HepG2 (cell line): Measurements from ENCODE around the gene WNT10A. TPM values are rescaled to one million over a fixed set of nuclear protein-coding genes. Genes with fewer than 3 reads are reported as not detected.

Source experiments
- ATAC-seq: fragments of 200-7000 bp; cut with Tn5 transposase; 3 replicates; pipeline ENCODE4 v1.9.1; 2020; ENCODE audit warnings: mild to moderate bottlenecking, moderate library complexity
- BruUV-seq: library from RNA; stranded (reverse); fragments of 400-500 nt; replicated peaks from 2 replicates; lab custom pipeline; 2021; lab: Mats Ljungman, UMichigan
- CTCF ChIA-PET: fragments of 300-600 bp; formaldehyde crosslinking; extraction: SDS; loops from one replicate; lab custom pipeline; 2021; ENCODE audit warnings: low total read pairs, inconsistent platforms, low intra/inter-chr PET ratio; lab: Yijun Ruan, JAX
- POLR2A ChIA-PET: fragments of 350-600 bp; sonication (Branson Sonifier 250); formaldehyde crosslinking; loops from one replicate; lab custom pipeline; 2020; ENCODE audit warnings: antibody characterized with exemption, inconsistent platforms; lab: Yijun Ruan, JAX
- DNase-seq: peaks from one replicate; pipeline ENCODE4 v3.0.0-alpha.2; 2015; ENCODE audit warnings: low spot score
- FAIRE-seq: peaks from 3 replicates; lab custom pipeline; 2011; peaks lifted over from hg19 to GRCh38; lab: Jason Lieb, UNC
- H2AFZ ChIP-seq: one replicate; pipeline ENCODE4 v1.6.1; 2011; ENCODE audit warnings: low read length, inconsistent platforms
- H3K27ac ChIP-seq: fragments of 300-600 bp; 3 replicates; pipeline ENCODE4 v1.8.0; 2011; ENCODE audit warnings: mixed run types, mild to moderate bottlenecking, mixed read lengths, low read length, inconsistent platforms; ENCODE audit not compliant: insufficient read depth; ENCODE audit errors: extremely low read length
- H3K27me3 ChIP-seq, 2 experiments: fragments of 200-600 bp in 1 of 2; 2 replicates in 1 of 2; 3 replicates in 1 of 2; pipeline versions ENCODE4 v1.6.0 to v1.8.0; 2011; ENCODE audit warnings: low read length in 2 of 2, mild to moderate bottlenecking in 2 of 2, moderate library complexity in 2 of 2, inconsistent platforms in 1 of 2; ENCODE audit not compliant: insufficient read depth in 2 of 2, control insufficient read depth in 1 of 2
- H3K36me3 ChIP-seq, 2 experiments: fragments of 200-600 bp in 1 of 2; replicated peaks in 1 of 2; 2 replicates in 1 of 2; 3 replicates in 1 of 2; pipeline versions ENCODE4 v1.5.1 to v1.8.0; 2011; ENCODE audit warnings: low read length in 2 of 2, inconsistent platforms in 1 of 2; ENCODE audit not compliant: insufficient read depth in 2 of 2, control insufficient read depth in 1 of 2
- H3K4me1 ChIP-seq: 2 replicates; pipeline ENCODE4 v1.5.1; 2012; ENCODE audit warnings: low read length, inconsistent platforms; ENCODE audit not compliant: insufficient read depth
- H3K4me2 ChIP-seq: 2 replicates; pipeline ENCODE4 v1.6.0; 2011; ENCODE audit warnings: low read depth, low read length, inconsistent platforms
- H3K4me3 ChIP-seq, 3 experiments: fragments of 200-600 bp in 1 of 3; sonication (generic), shearing (Covaris generic) in 1 of 3; replicated peaks in 1 of 3; 2 replicates each; pipeline ENCODE4 v1.5.1; 2011 to 2016; ENCODE audit warnings: low read length in 3 of 3, inconsistent platforms in 2 of 3, low read depth in 2 of 3, mild to moderate bottlenecking in 2 of 3, control low read depth in 1 of 3, mixed read lengths in 1 of 3; ENCODE audit not compliant: insufficient read depth in 1 of 3
- H3K79me2 ChIP-seq: one replicate; pipeline ENCODE4 v1.6.1; 2011; ENCODE audit warnings: low read length, inconsistent platforms; ENCODE audit not compliant: insufficient read depth
- H3K9ac ChIP-seq: 2 replicates; pipeline ENCODE4 v1.6.0; 2011; ENCODE audit warnings: mild to moderate bottlenecking, low read depth, low read length, inconsistent platforms; ENCODE audit not compliant: insufficient read depth
- H3K9me3 ChIP-seq: 2 replicates; pipeline ENCODE4 v1.5.1; 2012; ENCODE audit warnings: mild to moderate bottlenecking, low read length
- H4K20me1 ChIP-seq: 2 replicates; pipeline ENCODE4 v1.6.0; 2011; ENCODE audit warnings: inconsistent platforms, mild to moderate bottlenecking, low read length, moderate library complexity; ENCODE audit not compliant: insufficient read depth
- ATF7-NPFF ChIP-seq: sonication (generic); formaldehyde crosslinking; IDR thresholded peaks from 2 replicates; pipeline ENCODE4 v1.8.1; 2023; ENCODE audit warnings: mild to moderate bottlenecking, low read depth, missing genetic modification reagents, moderate library complexity
- DDIT3 ChIP-seq: sonication (generic); formaldehyde crosslinking; IDR thresholded peaks from 2 replicates; pipeline ENCODE4 v1.4.0; 2020; ENCODE audit warnings: mild to moderate bottlenecking, missing genetic modification reagents
- FOXA3 ChIP-seq: IDR thresholded peaks from 2 replicates; pipeline ENCODE4 v1.6.1; 2016; ENCODE audit warnings: missing genetic modification reagents, missing compliant biosample characterization
- GZF1 ChIP-seq: sonication (generic); formaldehyde crosslinking; IDR thresholded peaks from 2 replicates; pipeline ENCODE4 v1.5.1; 2020; ENCODE audit warnings: mild to moderate bottlenecking, missing genetic modification reagents
- HNRNPLL ChIP-seq: fragments of 200-400 bp; formaldehyde crosslinking; IDR thresholded peaks from 2 replicates; pipeline ENCODE4 v1.6.1; 2017; ENCODE audit warnings: mild to moderate bottlenecking, low read depth, low read length; ENCODE audit not compliant: poor library complexity, severe bottlenecking
- KMT2B ChIP-seq: IDR thresholded peaks from 2 replicates; pipeline ENCODE4 v1.6.1; 2016; ENCODE audit warnings: missing genetic modification reagents, missing compliant biosample characterization
- MYNN ChIP-seq: sonication (generic); formaldehyde crosslinking; IDR thresholded peaks from 2 replicates; pipeline ENCODE4 v1.4.0; 2020; ENCODE audit warnings: mild to moderate bottlenecking, low read depth, missing genetic modification reagents
- U2AF1 ChIP-seq: fragments of 200-400 bp; formaldehyde crosslinking; optimal IDR thresholded peaks from 2 replicates; pipeline ENCODE3; 2017; ENCODE audit warnings: mild to moderate bottlenecking, low read depth, low read length
- ZBTB20 ChIP-seq: sonication (generic); formaldehyde crosslinking; IDR thresholded peaks from 2 replicates; pipeline ENCODE4 v1.8.1; 2023; ENCODE audit warnings: missing genetic modification reagents, low read depth, mild to moderate bottlenecking, borderline replicate concordance
- ZBTB8A ChIP-seq: sonication (generic); formaldehyde crosslinking; IDR thresholded peaks from 2 replicates; pipeline ENCODE4 v1.4.0; 2020; ENCODE audit warnings: mild to moderate bottlenecking, low read depth, missing genetic modification reagents, borderline replicate concordance
- ZNF12 ChIP-seq: sonication (generic); formaldehyde crosslinking; IDR thresholded peaks from 2 replicates; pipeline ENCODE4 v1.5.0; 2020; ENCODE audit warnings: missing genetic modification reagents
- ZNF674 ChIP-seq: sonication (generic); formaldehyde crosslinking; IDR thresholded peaks from 2 replicates; pipeline ENCODE4 v1.5.0; 2020; ENCODE audit warnings: low read depth, mild to moderate bottlenecking, missing genetic modification reagents
- ZNF724P ChIP-seq: sonication (generic); formaldehyde crosslinking; IDR thresholded peaks from 2 replicates; pipeline ENCODE4 v1.8.0; 2022; ENCODE audit warnings: missing genetic modification reagents, borderline replicate concordance
- ZSCAN20 ChIP-seq: sonication (generic); formaldehyde crosslinking; IDR thresholded peaks from 2 replicates; pipeline ENCODE4 v1.4.0; 2020; ENCODE audit warnings: missing genetic modification reagents, mild to moderate bottlenecking, borderline replicate concordance
- ZSCAN22 ChIP-seq: sonication (generic); formaldehyde crosslinking; IDR thresholded peaks from 2 replicates; pipeline ENCODE4 v1.4.0; 2020; ENCODE audit warnings: mild to moderate bottlenecking, missing genetic modification reagents
- WGBS: methylation state at CpG from one replicate; pipeline ENCODE4 v1.1.6; 2017; ENCODE audit warnings: low lambda C conversion rate; 5-methylcytosine and 5-hydroxymethylcytosine counted together
- in situ Hi-C: cut with HindIII; loops from 2 replicates; pipeline ENCODE4 v1.10.0; 2017; ENCODE audit warnings: low pct_unique_long_range_greater_than_20kb; ENCODE audit not compliant: extremely low pct_ligation_motif_present
- intact Hi-C: fragments of 100-400 bp; cut with micrococcal nuclease; formaldehyde crosslinking; loops from one replicate; pipeline ENCODE4 v1.10.0; 2022; ENCODE audit not compliant: unreplicated experiment
- polyA plus RNA-seq, 8 experiments: library from polyadenylated mRNA; depleted of rRNA in 3 of 8; stranded (reverse) in 7 of 8; unstranded in 1 of 8; fragments of >200 nt; fragmentation: Illumina TruSeq in 4 of 8; extraction: Trizol in 4 of 8; gene quantifications; 2 replicates each; pipeline versions ENCODE4 v1.2.1 to v1.2.3, GENCODE V29; 2011 to 2016; ENCODE audit warnings: low read depth in 4 of 8, missing spikeins in 1 of 8, mixed read lengths in 1 of 8; ENCODE audit not compliant: insufficient read depth in 1 of 8
- total RNA-seq, 5 experiments: library from RNA; depleted of rRNA; stranded (reverse); fragments of >200 nt; fragmentation: Illumina TruSeq; extraction: Trizol; gene quantifications; 2 replicates each; pipeline ENCODE4 v1.2.3, GENCODE V29; 2016; ENCODE audit warnings: low read depth in 1 of 5
- TF ChIP-seq, protein P1 (sequence below): sonication (generic); formaldehyde crosslinking; IDR thresholded peaks from 2 replicates; pipeline ENCODE4 v1.5.1; 2020; ENCODE audit warnings: missing genetic modification reagents, mild to moderate bottlenecking, borderline replicate concordance
- TF ChIP-seq, protein P2 (sequence below): sonication (generic); formaldehyde crosslinking; IDR thresholded peaks from 2 replicates; pipeline ENCODE4 v1.4.0; 2020; ENCODE audit warnings: missing genetic modification reagents, borderline replicate concordance

The WNT10A gene
- total and polyA plus RNA-seq, 2 of the 13 experiments (the other 11 are each of a cell fraction or from before 2014, with no cell fraction given), result 0.03 TPM; not detected in 1

DNA sequence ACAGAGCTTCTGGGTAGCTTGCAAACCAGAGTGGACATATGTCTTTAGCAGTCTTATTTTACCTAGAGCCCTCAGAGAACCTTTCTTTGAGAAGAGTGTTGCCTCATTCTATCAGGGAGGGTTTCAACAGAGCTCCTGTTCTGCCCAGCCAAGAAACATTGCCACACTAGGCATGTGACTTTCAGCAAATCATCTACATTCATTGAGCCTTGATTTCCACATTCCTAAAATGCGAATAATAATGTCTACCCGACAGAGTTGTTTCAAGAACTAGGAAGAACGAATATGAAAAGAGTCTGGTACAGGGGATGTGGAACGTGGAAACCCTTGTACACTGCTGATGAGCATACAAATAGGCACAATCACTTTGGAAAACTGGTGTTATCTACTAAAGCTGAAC lies 41.2 kb upstream of the WNT10A start:
- ChIA-PET CTCF (no interaction called here), POLR2A (no interaction called here)
- Histone ChIP-seq H3K4me2 (no peak overlapping the region), H3K27ac (no peak overlapping the region), H3K27me3 (peaks cover 2 to 54% of the 10 kb centered on the region in 2 experiments; a peak in 4 of 5 replicates), H3K36me3 (no peaks in the 10 kb centered on the region), H3K4me1 (no peaks in the 10 kb centered on the region), H3K9ac (no peak overlapping the region), H4K20me1 (no peaks in the 10 kb centered on the region), H3K79me2 (no peaks in the 10 kb centered on the region), H3K9me3 (no peaks in the 10 kb centered on the region), H2AFZ (no peak overlapping the region), H3K4me3 (no peak overlapping the region)
- no peak for TF ChIP-seq HNRNPLL
- no peak for TF ChIP-seq ZNF12 (CRISPR knock-in tag)
- TF ChIP-seq U2AF1, result no peak
- TF ChIP-seq DDIT3 (CRISPR knock-in tag), result no peak
- TF ChIP-seq KMT2B (CRISPR knock-in tag), result no peak
- no peak for TF ChIP-seq ZSCAN20 (CRISPR knock-in tag)
- no peak for TF ChIP-seq ATF7-NPFF
- TF ChIP-seq, protein P1, sequence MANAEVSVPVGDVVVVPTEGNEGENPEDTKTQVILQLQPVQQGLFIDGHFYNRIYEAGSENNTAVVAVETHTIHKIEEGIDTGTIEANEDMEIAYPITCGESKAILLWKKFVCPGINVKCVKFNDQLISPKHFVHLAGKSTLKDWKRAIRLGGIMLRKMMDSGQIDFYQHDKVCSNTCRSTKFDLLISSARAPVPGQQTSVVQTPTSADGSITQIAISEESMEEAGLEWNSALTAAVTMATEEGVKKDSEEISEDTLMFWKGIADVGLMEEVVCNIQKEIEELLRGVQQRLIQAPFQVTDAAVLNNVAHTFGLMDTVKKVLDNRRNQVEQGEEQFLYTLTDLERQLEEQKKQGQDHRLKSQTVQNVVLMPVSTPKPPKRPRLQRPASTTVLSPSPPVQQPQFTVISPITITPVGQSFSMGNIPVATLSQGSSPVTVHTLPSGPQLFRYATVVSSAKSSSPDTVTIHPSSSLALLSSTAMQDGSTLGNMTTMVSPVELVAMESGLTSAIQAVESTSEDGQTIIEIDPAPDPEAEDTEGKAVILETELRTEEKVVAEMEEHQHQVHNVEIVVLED (CRISPR knock-in tag), result no peak
- TF ChIP-seq ZBTB8A, result no peak
- TF ChIP-seq ZSCAN22, result no peak
- no peak for TF ChIP-seq MYNN
- no peak for TF ChIP-seq ZNF674 (CRISPR knock-in tag)
- TF ChIP-seq, protein P2, sequence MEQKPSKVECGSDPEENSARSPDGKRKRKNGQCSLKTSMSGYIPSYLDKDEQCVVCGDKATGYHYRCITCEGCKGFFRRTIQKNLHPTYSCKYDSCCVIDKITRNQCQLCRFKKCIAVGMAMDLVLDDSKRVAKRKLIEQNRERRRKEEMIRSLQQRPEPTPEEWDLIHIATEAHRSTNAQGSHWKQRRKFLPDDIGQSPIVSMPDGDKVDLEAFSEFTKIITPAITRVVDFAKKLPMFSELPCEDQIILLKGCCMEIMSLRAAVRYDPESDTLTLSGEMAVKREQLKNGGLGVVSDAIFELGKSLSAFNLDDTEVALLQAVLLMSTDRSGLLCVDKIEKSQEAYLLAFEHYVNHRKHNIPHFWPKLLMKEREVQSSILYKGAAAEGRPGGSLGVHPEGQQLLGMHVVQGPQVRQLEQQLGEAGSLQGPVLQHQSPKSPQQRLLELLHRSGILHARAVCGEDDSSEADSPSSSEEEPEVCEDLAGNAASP (CRISPR knock-in tag), result no peak
- TF ChIP-seq FOXA3 (CRISPR knock-in tag), result no peak
- no peak for TF ChIP-seq ZBTB20 (CRISPR knock-in tag)
- no peak for TF ChIP-seq ZNF724P (CRISPR knock-in tag)
- TF ChIP-seq GZF1 (CRISPR knock-in tag), result no peak
- DNase-seq (no peak), ATAC-seq (no peak), FAIRE-seq (no peak)
- BruUV-seq, result no TSS peak
- 0% methylated on average over 4 of the region's 4 CpGs for WGBS
- intact Hi-C loops (no loop called here), in situ Hi-C loops (loop anchor here (25.0 kb wide), 1 partner anchor 102 kb away; no protein-coding TSS in a partner anchor)
